Measurements from ENCODE around the gene HK1.

DNA sequence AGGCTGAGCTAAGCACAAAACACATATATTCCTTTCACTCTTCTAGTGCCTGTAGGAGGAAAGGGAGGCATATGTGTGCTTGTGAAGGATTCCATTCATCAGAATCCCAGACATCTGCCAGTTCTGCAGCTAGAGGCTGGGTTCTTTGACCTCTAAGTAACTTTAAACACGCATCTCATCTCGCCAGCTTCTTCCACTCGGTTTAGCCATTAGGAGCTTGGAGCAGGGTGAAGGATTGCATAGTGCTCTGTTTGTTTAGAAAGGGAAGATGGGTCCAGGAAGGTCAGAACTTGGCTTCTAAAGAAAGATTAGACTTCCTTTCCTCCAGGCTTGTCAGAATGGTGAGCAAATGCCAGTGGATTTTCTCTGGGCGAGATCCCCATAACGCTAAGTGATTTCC lies 43.6 kb downstream of the HK1 start:
- TF ChIP-seq POLR2A (IDR thresholded peaks at IDR 0.05) (no peak), POLR2AphosphoS5 (IDR thresholded peaks at IDR 0.05) (no peak)
- TF ChIP-seq, protein P1, sequence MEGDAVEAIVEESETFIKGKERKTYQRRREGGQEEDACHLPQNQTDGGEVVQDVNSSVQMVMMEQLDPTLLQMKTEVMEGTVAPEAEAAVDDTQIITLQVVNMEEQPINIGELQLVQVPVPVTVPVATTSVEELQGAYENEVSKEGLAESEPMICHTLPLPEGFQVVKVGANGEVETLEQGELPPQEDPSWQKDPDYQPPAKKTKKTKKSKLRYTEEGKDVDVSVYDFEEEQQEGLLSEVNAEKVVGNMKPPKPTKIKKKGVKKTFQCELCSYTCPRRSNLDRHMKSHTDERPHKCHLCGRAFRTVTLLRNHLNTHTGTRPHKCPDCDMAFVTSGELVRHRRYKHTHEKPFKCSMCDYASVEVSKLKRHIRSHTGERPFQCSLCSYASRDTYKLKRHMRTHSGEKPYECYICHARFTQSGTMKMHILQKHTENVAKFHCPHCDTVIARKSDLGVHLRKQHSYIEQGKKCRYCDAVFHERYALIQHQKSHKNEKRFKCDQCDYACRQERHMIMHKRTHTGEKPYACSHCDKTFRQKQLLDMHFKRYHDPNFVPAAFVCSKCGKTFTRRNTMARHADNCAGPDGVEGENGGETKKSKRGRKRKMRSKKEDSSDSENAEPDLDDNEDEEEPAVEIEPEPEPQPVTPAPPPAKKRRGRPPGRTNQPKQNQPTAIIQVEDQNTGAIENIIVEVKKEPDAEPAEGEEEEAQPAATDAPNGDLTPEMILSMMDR (IDR thresholded peaks at IDR 0.05 in 8 of 11, conservative IDR thresholded peaks at IDR 0.05 in 3 of 11) = no peak
